OCI-LY3 (cell line): ENCODE data around the gene CNDP2.

Source experiments
- H2AFZ ChIP-seq: fragments of 200-600, 300-600 bp; shearing (Covaris generic); 2 replicates; pipeline ENCODE4 v1.6.0; 2014; ENCODE audit warnings: antibody characterized with exemption, low read depth, low read length
- H3K27ac ChIP-seq: fragments of 200-600, 300-600 bp; sonication (generic); 2 replicates; pipeline ENCODE4 v1.5.1; 2014; ENCODE audit warnings: mild to moderate bottlenecking, low read length, moderate library complexity, mixed read lengths
- H3K27me3 ChIP-seq: fragments of 200-600, 300-600 bp; sonication (generic); 2 replicates; pipeline ENCODE4 v1.6.1; 2014; ENCODE audit warnings: low read depth, low read length, mixed read lengths
- H3K36me3 ChIP-seq: fragments of 200-600, 300-600 bp; sonication (generic); replicated peaks from 2 replicates; pipeline ENCODE3; 2014; ENCODE audit warnings: low read depth, low read length, mixed read lengths
- H3K4me1 ChIP-seq: fragments of 300-600, 200-600 bp; sonication (generic); 2 replicates; pipeline ENCODE4 v1.6.1; 2014; ENCODE audit warnings: low read length, mixed read lengths
- H3K4me2 ChIP-seq: fragments of 200-600, 300-600 bp; sonication (generic); 2 replicates; pipeline ENCODE4 v1.6.1; 2014; ENCODE audit warnings: low read length, mixed read lengths
- H3K4me3 ChIP-seq: fragments of 300-600, 200-600 bp; sonication (generic); 2 replicates; pipeline ENCODE4 v1.5.1; 2014; ENCODE audit warnings: antibody characterized with exemption, mild to moderate bottlenecking, low read length, moderate library complexity
- H3K79me2 ChIP-seq: fragments of 300-600, 200-600 bp; shearing (Covaris generic); 2 replicates; pipeline ENCODE4 v1.6.1; 2014; ENCODE audit warnings: mild to moderate bottlenecking, low read length, mixed read lengths
- H3K9ac ChIP-seq: fragments of 300-600, 200-600 bp; shearing (Covaris generic); 2 replicates; pipeline ENCODE4 v1.6.0; 2014; ENCODE audit warnings: mild to moderate bottlenecking, low read length, moderate library complexity
- H3K9me3 ChIP-seq: fragments of 200-600, 300-600 bp; shearing (Covaris generic); 2 replicates; pipeline ENCODE4 v1.6.1; 2014; ENCODE audit warnings: low read length, mixed read lengths; ENCODE audit not compliant: insufficient read depth
- H4K20me1 ChIP-seq: fragments of 200-600, 300-600 bp; sonication (generic); 2 replicates; pipeline ENCODE4 v1.6.1; 2016; ENCODE audit warnings: low read length, mixed read lengths; ENCODE audit not compliant: insufficient read depth
- EZH2phosphoT487 ChIP-seq: fragments of 200-600 bp; shearing (Covaris generic); IDR thresholded peaks from 2 replicates; pipeline ENCODE4 v1.6.1; 2018; ENCODE audit warnings: antibody characterized with exemption, mixed run types, low read depth
- TF ChIP-seq, protein P1 (sequence below): fragments of 200-600, 300-600 bp; sonication (generic); IDR thresholded peaks from 2 replicates; pipeline ENCODE4 v1.5.1; 2014; ENCODE audit warnings: antibody characterized with exemption, low read length, low read depth

The CNDP2 gene

DNA sequence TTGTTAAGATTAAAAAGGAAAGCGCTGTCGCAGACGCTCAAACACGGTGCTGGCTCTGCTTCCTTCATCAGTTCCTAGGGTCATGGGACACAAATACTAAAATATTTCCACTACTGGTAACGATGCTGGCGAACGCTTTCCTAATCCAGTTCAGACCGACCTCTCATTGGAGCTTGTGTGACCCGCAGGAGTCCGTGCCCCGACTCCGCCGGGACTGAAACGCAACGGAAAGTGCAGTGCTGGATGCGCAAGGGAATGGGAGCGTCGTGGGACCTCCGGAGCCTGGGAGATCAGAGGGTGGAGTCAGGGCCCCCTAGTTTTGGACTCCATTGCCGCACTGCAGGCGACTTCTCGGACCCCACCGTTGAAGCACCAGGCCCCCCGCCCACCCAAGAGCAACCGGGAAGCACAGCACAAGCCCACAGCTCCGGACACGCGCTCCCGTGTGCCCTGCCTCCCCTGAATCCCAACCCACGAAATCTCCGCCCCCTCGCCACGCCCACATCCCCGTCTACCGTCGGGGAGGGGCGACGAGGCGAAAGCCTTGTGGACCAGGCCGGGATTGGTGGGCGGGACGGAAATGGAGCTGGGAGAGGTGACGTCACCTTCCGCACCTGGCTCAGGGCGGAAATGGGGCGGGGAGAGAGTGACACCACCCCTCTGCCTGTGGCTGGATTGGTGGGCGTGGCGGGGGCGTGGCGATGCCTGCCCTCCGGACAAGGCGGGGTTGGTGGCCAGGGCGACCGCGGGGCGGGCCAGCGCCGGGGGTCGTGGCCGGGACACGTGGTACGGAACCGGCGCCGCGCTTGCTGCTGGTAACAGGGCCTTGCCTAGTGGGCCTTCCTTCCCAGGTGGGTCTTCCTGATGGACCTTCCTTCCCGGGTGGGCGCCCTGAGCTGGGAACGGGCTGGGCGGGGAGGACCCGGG lies at the start of gene CNDP2:
TSS of gene CNDP2 (plus strand) at position 783 of the 927 bp plus-strand sequence. CDS start 3,611 bp downstream, outside the sequence.
- TF ChIP-seq, protein P1, sequence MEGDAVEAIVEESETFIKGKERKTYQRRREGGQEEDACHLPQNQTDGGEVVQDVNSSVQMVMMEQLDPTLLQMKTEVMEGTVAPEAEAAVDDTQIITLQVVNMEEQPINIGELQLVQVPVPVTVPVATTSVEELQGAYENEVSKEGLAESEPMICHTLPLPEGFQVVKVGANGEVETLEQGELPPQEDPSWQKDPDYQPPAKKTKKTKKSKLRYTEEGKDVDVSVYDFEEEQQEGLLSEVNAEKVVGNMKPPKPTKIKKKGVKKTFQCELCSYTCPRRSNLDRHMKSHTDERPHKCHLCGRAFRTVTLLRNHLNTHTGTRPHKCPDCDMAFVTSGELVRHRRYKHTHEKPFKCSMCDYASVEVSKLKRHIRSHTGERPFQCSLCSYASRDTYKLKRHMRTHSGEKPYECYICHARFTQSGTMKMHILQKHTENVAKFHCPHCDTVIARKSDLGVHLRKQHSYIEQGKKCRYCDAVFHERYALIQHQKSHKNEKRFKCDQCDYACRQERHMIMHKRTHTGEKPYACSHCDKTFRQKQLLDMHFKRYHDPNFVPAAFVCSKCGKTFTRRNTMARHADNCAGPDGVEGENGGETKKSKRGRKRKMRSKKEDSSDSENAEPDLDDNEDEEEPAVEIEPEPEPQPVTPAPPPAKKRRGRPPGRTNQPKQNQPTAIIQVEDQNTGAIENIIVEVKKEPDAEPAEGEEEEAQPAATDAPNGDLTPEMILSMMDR: no peak
- TF ChIP-seq EZH2phosphoT487: no peak
- Histone ChIP-seq H3K4me1 (peaks cover 37% of the 10 kb centered on the region), H4K20me1 (no peaks in the 10 kb centered on the region), H3K27me3 (peaks cover 14% of the 10 kb centered on the region), H3K4me2 (peak within 1 kb of the TSS; percentile 88), H3K27ac (peak within 1 kb of the TSS; percentile 75), H3K79me2 (peaks cover 46% of the 10 kb centered on the region), H3K9ac (peak within 1 kb of the TSS; percentile 84), H2AFZ (peak within 1 kb of the TSS; percentile 94), H3K9me3 (no peaks in the 10 kb centered on the region), H3K4me3 (peak within 1 kb of the TSS; percentile 84), H3K36me3 (peaks cover 9% of the 10 kb centered on the region)

- H3K36me3 ChIP-seq: no peaks in the 10 kb centered on the region
- no peak for TF ChIP-seq EZH2phosphoT487
- TF ChIP-seq, protein P1: no peak
- no peak overlapping the region for H3K27ac ChIP-seq
- peaks cover 34% of the 10 kb centered on the region; the same call in 1 of the 2 replicates for H3K27me3 ChIP-seq
- no peak overlapping the region for H2AFZ ChIP-seq
- H3K4me3 ChIP-seq: no peak overlapping the region
- H3K4me1 ChIP-seq: no peaks in the 10 kb centered on the region
- no peaks in the 10 kb centered on the region for H4K20me1 ChIP-seq
- H3K4me2 ChIP-seq: no peak overlapping the region
- no peak overlapping the region for H3K9ac ChIP-seq
- no peaks in the 10 kb centered on the region for H3K9me3 ChIP-seq
- H3K79me2 ChIP-seq: no peaks in the 10 kb centered on the region
Observed at GRCh38 chr18:74446631-74447403, 49.3 kb upstream of the CNDP2 start.

DNA sequence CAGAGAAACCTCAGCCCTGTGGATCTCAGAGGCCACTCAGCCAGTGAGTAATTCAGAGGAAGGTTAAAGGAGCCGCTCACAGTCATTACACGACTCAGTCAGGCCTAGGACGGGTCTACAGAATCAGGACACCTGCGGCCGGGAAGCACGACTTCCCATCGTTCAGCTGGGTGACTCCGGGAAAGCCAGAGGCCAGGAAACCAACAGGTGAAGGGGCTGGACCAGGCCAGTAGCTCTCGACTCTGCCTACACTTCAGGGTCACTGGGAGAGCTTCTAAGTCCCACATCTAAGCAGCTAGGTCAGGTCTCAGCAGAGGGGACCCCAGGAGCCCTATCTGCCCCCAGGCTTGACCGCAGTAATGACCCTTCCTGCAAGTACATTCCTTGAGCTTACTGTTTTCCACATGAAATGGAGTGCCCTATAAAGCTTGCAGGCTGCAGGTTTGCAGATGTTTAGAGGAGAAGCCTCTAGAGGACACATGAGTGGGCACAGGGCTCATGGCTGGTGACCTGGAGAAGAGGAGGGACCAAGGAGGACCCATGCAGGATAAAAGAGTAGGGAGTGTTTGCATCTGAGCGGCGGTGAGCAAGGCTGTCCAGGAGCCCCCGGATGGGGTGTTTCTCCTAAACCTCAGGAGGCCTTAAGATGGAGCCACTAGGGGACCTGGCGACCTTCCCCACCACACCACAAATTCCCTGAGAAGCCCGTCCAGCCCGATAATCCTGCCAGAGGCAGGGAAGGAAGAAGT lies 48.6 kb upstream of the CNDP2 start:
- H3K27ac ChIP-seq: no peak overlapping the region
- no peaks in the 10 kb centered on the region for H4K20me1 ChIP-seq
- H3K27me3 ChIP-seq: peaks cover 34% of the 10 kb centered on the region; the same call in 1 of the 2 replicates
- TF ChIP-seq EZH2phosphoT487: no peak
- TF ChIP-seq, protein P1: no peak
- H3K4me1 ChIP-seq: no peaks in the 10 kb centered on the region
- H3K9ac ChIP-seq: no peak overlapping the region
- H3K4me2 ChIP-seq: no peak overlapping the region
- H3K79me2 ChIP-seq: no peaks in the 10 kb centered on the region
- H3K36me3 ChIP-seq: no peaks in the 10 kb centered on the region
- no peaks in the 10 kb centered on the region for H3K9me3 ChIP-seq
- H3K4me3 ChIP-seq: no peak overlapping the region
- H2AFZ ChIP-seq: no peak overlapping the region
